Limb (tissue), 2 donors: ENCODE data around the gene ADAM12.

Source experiments
- DNase-seq, 2 donors: peaks; one replicate each; pipeline ENCODE4 v3.0.0-alpha.2; 2016; ENCODE audit errors: extremely low spot score in 2 of 2

Gene ADAM12

DNA sequence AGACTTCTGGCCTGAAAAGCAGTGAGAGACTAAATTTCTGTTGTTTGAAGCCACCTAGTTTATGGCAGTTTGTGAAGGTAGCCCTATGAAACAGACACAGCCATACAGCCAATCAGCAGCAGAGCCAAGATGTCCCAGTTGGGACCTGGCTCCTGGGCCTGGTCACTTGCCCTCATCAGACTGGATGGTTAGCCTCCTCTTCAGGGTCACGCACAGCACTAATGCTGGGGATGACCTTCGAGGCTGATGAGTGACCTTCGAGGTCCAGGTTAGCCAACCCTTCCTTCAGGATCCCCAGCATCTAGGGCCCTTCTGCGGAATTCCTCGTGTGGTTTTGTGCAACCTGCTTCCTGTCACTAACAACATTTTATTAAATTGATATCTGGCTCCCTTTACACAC lies 262.3 kb downstream of the ADAM12 start:
- DNase-seq = no peak

GRCh38 chr10:126124668-126125349 lies 263.5 kb downstream of the ADAM12 start:
- no peak for DNase-seq

- DNase-seq = no peak
These were observed 264.2 kb downstream of the ADAM12 start for GRCh38 chr10:126124046-126124445.

DNA sequence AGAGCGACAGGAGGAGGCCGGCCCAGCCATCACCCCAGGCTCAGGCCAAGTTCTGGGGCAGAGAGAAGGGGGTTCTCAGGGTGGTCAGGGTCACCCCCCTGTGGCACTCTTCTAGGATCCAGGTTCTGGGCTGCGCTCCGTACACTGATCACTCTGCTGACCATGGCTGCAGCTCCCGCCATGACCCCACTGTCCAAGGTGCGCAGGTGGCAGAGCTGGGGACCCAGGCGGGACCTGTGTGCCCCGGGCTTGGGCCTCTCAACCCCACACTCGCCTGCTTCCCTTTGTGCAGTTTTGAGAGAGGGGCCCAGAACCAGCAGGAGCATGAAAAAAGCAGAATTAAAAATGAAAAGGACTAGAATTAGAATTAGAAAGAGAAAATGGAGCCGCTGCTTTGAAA lies 264.8 kb downstream of the ADAM12 start:
- no peak for DNase-seq

- no peak for DNase-seq
These were observed 265.4 kb downstream of the ADAM12 start for GRCh38 chr10:126122881-126123280.

- DNase-seq = no peak
These were observed 268.7 kb downstream of the ADAM12 start for GRCh38 chr10:126119599-126119998.

GRCh38 chr10:126118476-126118875 lies 269.8 kb downstream of the ADAM12 start:
- DNase-seq = no peak

- no peak for DNase-seq
These were observed 271.1 kb downstream of the ADAM12 start for GRCh38 chr10:126117196-126117595.

GRCh38 chr10:126115886-126116285 lies 272.4 kb downstream of the ADAM12 start:
- DNase-seq = no peak

DNA sequence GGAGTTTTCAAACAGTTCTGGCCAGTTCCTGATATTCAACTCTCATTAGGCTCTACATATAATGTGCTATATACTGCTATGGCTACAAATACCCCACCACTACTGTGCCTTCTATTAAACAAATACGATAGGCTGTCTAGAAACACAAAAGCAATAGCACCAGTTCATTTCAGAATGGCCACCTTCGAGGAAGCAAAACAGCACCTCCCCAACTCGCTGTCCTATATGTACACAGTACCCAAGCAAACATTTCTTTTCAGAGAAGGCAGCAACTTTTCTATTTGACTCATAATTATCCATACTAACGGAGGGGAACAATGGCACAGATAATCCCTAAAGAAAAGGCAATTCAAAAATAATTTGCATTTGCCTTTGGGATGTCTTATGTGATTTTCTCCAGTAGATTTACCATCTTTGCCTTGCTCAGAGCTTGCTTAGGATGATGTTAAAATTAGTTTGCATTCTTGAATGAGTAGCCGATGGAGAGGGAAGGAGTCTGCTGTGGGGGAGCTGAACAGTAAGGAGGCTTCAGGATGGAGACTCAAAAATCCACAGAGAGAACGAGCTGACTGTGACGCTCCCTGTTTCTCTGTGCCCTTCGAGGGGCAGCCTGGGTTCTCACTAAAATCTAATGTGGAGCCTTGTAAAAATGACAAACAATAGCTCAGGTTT lies 273.3 kb downstream of the ADAM12 start:
- DNase-seq = no peak

DNA sequence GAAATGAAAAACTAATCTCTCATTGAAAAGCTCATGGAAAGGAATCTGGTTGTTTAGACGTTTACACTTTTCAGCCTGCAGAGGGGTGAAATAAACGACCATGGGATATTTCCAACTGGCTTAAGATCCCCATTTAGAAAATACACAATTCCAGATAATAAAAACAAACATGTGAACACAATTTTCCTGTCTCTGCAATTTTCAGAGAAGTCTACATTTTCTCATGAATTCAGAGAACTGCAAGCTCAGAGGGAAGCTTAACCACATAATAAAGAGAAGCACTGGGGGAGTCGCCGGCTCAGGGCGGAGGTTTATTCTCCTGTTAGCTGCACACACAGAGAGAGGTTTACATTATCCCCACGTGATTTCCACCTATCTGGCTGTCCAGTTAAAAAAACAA lies 276.8 kb downstream of the ADAM12 start:
- DNase-seq = no peak

DNA sequence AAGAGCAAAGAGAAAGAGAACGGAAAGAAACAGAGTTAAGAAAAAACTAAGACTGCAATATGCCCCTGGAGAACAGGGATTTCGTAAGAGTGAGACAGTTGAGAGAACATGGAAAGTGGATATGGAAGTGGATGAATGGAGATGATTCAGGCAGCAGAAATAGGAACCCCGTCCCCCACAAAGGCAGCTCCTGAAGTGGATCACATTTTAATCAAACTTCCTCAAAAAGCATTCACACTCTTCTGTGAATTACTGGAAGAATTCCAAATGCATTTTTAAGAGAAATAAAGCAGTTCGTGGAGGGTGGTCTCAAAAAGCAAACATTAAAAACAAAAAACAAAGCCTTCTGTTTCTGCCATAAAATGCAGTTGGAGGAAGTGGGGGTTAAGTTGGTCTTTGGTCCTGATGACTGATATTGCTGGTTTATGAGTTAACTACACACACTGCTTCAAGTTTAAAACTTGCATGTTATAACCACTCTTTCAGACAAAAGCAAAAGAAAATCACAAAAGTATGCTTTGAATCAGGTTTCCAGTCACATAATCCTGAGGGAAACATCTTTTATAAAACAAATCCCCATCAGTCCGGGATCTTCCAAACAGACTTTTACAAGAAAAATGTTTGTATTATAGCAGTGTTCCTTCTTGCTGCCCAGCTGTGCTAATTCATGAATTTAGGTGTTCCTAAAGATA lies 277.6 kb downstream of the ADAM12 start:
- no peak for DNase-seq

GRCh38 chr10:126109893-126110292 lies 278.4 kb downstream of the ADAM12 start:
- no peak for DNase-seq

DNA sequence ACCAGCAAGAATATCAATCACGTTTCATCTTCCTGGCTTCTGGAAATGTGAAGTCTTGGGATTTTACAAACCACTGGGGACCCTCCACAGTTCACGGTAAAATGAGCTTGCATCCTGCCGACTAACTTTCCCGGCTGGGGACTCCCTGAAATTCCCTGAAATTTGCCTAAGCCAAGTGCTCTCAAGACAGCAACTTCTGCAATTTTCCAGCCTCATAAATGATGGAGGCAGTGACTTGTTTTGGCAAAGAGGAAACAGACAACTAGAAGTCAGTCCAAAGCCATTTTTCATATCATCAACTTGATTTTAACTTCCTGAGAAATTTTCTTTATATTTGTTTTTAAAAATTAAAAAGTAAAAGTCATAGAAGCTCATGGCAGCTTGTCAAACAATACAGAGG lies 279.6 kb downstream of the ADAM12 start:
- DNase-seq = no peak

DNA sequence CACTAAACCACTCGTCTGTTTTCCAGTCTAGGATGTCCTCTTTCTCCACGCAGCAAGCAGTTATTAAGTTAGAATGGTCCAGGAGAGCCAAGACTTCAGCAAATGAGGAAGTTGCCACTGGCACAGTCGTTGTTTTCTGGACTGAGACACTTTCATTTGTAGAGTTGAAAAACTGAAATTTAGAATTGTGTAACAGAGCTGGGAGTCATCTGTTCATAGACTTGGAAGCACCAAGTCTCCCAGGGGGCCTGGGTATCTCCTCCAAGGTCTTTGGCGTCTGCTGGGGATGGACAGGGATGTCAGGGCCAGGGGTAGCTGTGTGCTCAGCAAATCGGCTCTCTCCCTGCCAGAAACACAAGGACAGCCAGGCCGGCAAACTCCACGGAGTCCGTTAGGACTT lies 283.5 kb downstream of the ADAM12 start:
- DNase-seq = no peak

DNA sequence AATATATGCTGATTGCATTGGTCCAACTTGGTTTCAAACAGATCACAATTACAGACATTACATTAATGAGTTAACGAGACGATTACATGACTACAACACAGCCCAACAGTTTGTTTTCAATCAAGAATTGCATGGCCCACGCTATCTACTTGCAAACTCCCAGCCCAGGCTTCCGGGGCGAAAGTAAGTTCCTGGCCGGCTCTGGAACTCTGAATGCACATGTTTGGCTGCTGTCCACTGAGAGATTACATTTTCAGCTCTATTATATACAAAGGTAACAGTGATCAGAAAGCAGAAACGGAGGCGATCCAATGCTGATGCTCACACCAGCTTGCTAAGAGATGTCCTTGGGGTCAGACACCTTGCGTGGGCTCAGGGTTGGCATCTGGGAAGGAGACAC lies 285.6 kb downstream of the ADAM12 start:
- DNase-seq = no peak

- no peak for DNase-seq
These were observed 286.5 kb downstream of the ADAM12 start for GRCh38 chr10:126101736-126102135.

DNA sequence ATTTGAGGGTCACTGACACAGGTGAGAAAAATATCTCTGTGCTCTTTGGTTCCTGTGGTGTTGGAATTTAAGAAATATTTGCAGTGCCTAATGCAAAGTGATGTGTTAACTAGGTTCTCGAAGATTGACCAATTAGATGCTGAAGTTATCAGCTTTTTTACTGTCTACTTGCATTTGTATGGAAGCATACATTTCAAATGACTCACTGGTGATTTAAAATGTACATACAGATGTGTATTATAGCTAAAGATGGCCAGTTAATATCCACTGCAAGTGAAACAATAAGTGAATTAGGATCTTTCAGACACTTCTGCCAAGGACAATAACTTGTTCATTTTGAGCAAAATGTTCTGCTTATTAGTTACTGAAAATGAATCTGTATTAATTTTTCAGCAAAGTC lies 287.0 kb downstream of the ADAM12 start:
- DNase-seq = no peak

DNA sequence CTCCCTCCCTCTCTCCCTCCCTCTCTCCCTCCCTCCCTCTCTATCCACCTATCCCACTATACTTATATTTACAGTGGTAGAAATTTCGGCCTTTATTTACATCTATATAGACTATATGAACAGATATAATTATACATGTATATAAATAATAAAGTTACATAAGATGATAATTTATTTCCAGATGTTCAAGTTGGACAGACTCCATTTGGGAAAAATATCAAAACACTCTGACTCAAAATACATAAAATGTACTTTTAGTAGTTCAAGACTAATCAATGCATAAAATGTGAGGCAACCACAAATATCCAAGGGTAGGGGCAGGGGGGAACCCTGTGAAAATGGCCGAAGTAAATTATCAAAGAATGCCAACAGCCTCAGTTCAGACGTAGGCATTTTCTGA lies 288.9 kb downstream of the ADAM12 start:
- DNase-seq = no peak

GRCh38 chr10:126098226-126098581 lies 290.1 kb downstream of the ADAM12 start:
- no peak for DNase-seq

DNA sequence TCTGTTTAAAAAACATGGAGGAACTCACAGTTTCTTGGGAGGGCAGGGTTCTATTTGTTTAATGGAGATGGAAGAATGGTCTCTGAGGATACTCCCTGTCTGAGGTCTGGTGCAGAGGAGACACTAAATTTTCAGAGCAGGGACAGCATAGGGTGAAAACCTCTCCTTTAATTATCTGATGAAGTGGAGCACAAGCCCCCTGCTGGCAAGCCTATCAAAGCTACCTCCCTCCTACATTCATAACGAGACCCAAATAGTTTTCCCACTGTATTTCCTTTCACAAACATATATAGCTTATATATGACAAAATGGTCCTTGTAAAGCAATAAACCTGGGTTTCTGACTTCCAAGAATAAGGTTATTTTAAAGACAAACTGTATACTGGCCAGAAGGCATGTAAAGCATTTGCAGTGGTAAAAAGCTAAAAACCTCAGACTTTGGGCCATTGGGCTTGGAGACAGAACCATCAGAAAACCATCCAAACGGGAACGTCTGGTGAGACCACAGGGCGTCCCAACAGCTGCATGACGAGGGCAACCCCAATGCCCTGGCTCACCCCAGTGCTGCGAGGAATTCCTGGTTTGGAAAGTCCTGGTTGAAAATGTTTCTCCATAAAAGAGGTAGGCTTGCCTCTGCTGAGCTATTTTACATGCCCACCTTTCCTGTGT lies 290.6 kb downstream of the ADAM12 start:
- no peak for DNase-seq

GRCh38 chr10:126094537-126094936 lies 293.7 kb downstream of the ADAM12 start:
- no peak for DNase-seq
